Ishikawa (cell line): ENCODE results near the gene FNBP1.

ENCODE experiments used
- CREB1 ChIP-seq: IDR thresholded peaks from 2 replicates; pipeline ENCODE4 v1.6.1; 2012; ENCODE audit warnings: low read depth
- MAX ChIP-seq: IDR thresholded peaks from 2 replicates; pipeline ENCODE4 v1.6.1; 2012
- REST ChIP-seq: IDR thresholded peaks from 2 replicates; pipeline ENCODE4 v1.6.1; 2012; ENCODE audit warnings: low read depth, mild to moderate bottlenecking
- TEAD4 ChIP-seq: IDR thresholded peaks from 2 replicates; pipeline ENCODE4 v1.6.1; 2012
- USF1 ChIP-seq: IDR thresholded peaks from 2 replicates; pipeline ENCODE4 v1.6.1; 2012
- ZBTB7A ChIP-seq: IDR thresholded peaks from 2 replicates; pipeline ENCODE4 v1.6.1; 2012; ENCODE audit warnings: low read depth

GRCh38 chr9:130058887-130059286 is 15.9 kb upstream of the FNBP1 start:
- TF ChIP-seq ZBTB7A (no peak), MAX (no peak), TEAD4 (no peak), REST (no peak), USF1 (no peak), CREB1 (no peak)
